Measurements from ENCODE around the gene SH3BP5.
A peak's percentile ranks its signal among the peaks of the same experiment; 100 is the strongest.
"Not testable (repeated sequence)": the region's sequence is repeated elsewhere in the genome, so short reads cannot be mapped to it uniquely, and the experiment has no call there.

Gene SH3BP5

GRCh38 chr3:15356651-15357061 lies 24.3 kb upstream of the SH3BP5 start:
- peak overlapping the region; percentile 89 for H3K27ac Mint-ChIP-seq
- H3K4me3 Mint-ChIP-seq, result peak overlapping the region; percentile 70
- peaks cover 39% of the 10 kb centered on the region for H3K4me1 Mint-ChIP-seq (ENCODE audit: low read depth)
- H3K9me3 Mint-ChIP-seq; DNase-seq (ENCODE audit: low spot score); H3K27me3 Mint-ChIP-seq (ENCODE audit: low read depth); H3K36me3 Mint-ChIP-seq (ENCODE audit: low read depth): not testable (repeated sequence)

GRCh38 chr3:15356176-15356575 lies 23.8 kb upstream of the SH3BP5 start:
- no peaks in the 10 kb centered on the region for H3K27me3 Mint-ChIP-seq (ENCODE audit: low read depth)
- H3K4me1 Mint-ChIP-seq (ENCODE audit: low read depth), result peaks cover 35% of the 10 kb centered on the region
- no peak for DNase-seq (ENCODE audit: low spot score)
- H3K27ac Mint-ChIP-seq, result peak overlapping the region; percentile 89
- H3K4me3 Mint-ChIP-seq, result peak overlapping the region; percentile 70
- H3K9me3 Mint-ChIP-seq, result peaks cover 5% of the 10 kb centered on the region
- peaks cover 4% of the 10 kb centered on the region for H3K36me3 Mint-ChIP-seq (ENCODE audit: low read depth)

GRCh38 chr3:15355086-15355485 lies 22.7 kb upstream of the SH3BP5 start:
- Mint-ChIP-seq H3K9me3 (peaks cover 12% of the 10 kb centered on the region), H3K4me1 (ENCODE audit: low read depth) (peaks cover 28% of the 10 kb centered on the region), H3K27me3 (ENCODE audit: low read depth) (no peaks in the 10 kb centered on the region), H3K36me3 (ENCODE audit: low read depth) (peaks cover 5% of the 10 kb centered on the region), H3K4me3 (no peak overlapping the region), H3K27ac (peak overlapping the region; percentile 39)
- DNase-seq (ENCODE audit: low spot score), result no peak

- Mint-ChIP-seq H3K27ac (no peak overlapping the region), H3K36me3 (ENCODE audit: low read depth) (peaks cover 5% of the 10 kb centered on the region), H3K4me3 (no peak overlapping the region), H3K27me3 (ENCODE audit: low read depth) (no peaks in the 10 kb centered on the region), H3K9me3 (peaks cover 14% of the 10 kb centered on the region), H3K4me1 (ENCODE audit: low read depth) (peaks cover 29% of the 10 kb centered on the region)
- DNase-seq (ENCODE audit: low spot score), result no peak
These were observed 22.1 kb upstream of the SH3BP5 start for GRCh38 chr3:15354485-15354884.

GRCh38 chr3:15350141-15350540 lies 17.8 kb upstream of the SH3BP5 start:
- Mint-ChIP-seq H3K4me3 (no peak overlapping the region), H3K27ac (no peak overlapping the region), H3K9me3 (peaks cover 14% of the 10 kb centered on the region), H3K4me1 (ENCODE audit: low read depth) (peaks cover 34% of the 10 kb centered on the region), H3K36me3 (ENCODE audit: low read depth) (peaks cover 7% of the 10 kb centered on the region), H3K27me3 (ENCODE audit: low read depth) (no peaks in the 10 kb centered on the region)
- no peak for DNase-seq (ENCODE audit: low spot score)

GRCh38 chr3:15349438-15349837 lies 17.1 kb upstream of the SH3BP5 start:
- Mint-ChIP-seq H3K4me1 (ENCODE audit: low read depth) (peaks cover 32% of the 10 kb centered on the region), H3K9me3 (peaks cover 14% of the 10 kb centered on the region)
- DNase-seq (ENCODE audit: low spot score); H3K4me3 Mint-ChIP-seq; H3K27me3 Mint-ChIP-seq (ENCODE audit: low read depth); H3K36me3 Mint-ChIP-seq (ENCODE audit: low read depth); H3K27ac Mint-ChIP-seq: not testable (repeated sequence)

- H3K36me3 Mint-ChIP-seq (ENCODE audit: low read depth), result peaks cover 7% of the 10 kb centered on the region
- H3K4me3 Mint-ChIP-seq, result peak overlapping the region; percentile 26
- peaks cover 32% of the 10 kb centered on the region for H3K4me1 Mint-ChIP-seq (ENCODE audit: low read depth)
- no peak for DNase-seq (ENCODE audit: low spot score)
- H3K27me3 Mint-ChIP-seq (ENCODE audit: low read depth), result peaks cover 8% of the 10 kb centered on the region
- peaks cover 14% of the 10 kb centered on the region for H3K9me3 Mint-ChIP-seq
- H3K27ac Mint-ChIP-seq, result no peak overlapping the region
These were observed 15.9 kb upstream of the SH3BP5 start for GRCh38 chr3:15348246-15348645.

- peaks cover 14% of the 10 kb centered on the region for H3K9me3 Mint-ChIP-seq
- H3K4me3 Mint-ChIP-seq, result peak overlapping the region; percentile 59
- H3K27ac Mint-ChIP-seq, result no peak overlapping the region
- H3K27me3 Mint-ChIP-seq (ENCODE audit: low read depth), result peaks cover 9% of the 10 kb centered on the region
- peaks cover 7% of the 10 kb centered on the region for H3K36me3 Mint-ChIP-seq (ENCODE audit: low read depth)
- no peak for DNase-seq (ENCODE audit: low spot score)
- peaks cover 32% of the 10 kb centered on the region for H3K4me1 Mint-ChIP-seq (ENCODE audit: low read depth)
These were observed 15.3 kb upstream of the SH3BP5 start for GRCh38 chr3:15347737-15348110.

GRCh38 chr3:15347063-15347736 lies 14.8 kb upstream of the SH3BP5 start:
- peak overlapping the region; percentile 59 for H3K4me3 Mint-ChIP-seq
- H3K36me3 Mint-ChIP-seq (ENCODE audit: low read depth), result peaks cover 6% of the 10 kb centered on the region
- H3K27me3 Mint-ChIP-seq (ENCODE audit: low read depth), result peaks cover 11% of the 10 kb centered on the region
- DNase-seq (ENCODE audit: low spot score), result no peak
- H3K27ac Mint-ChIP-seq, result no peak overlapping the region
- peaks cover 32% of the 10 kb centered on the region for H3K4me1 Mint-ChIP-seq (ENCODE audit: low read depth)
- H3K9me3 Mint-ChIP-seq, result peaks cover 14% of the 10 kb centered on the region

GRCh38 chr3:15346516-15346915 lies 14.1 kb upstream of the SH3BP5 start:
- Mint-ChIP-seq H3K27ac (no peak overlapping the region), H3K36me3 (ENCODE audit: low read depth) (peaks cover 5% of the 10 kb centered on the region), H3K4me1 (ENCODE audit: low read depth) (peaks cover 32% of the 10 kb centered on the region), H3K4me3 (peak overlapping the region; percentile 27), H3K9me3 (peaks cover 10% of the 10 kb centered on the region), H3K27me3 (ENCODE audit: low read depth) (peaks cover 15% of the 10 kb centered on the region)
- DNase-seq (ENCODE audit: low spot score), result no peak

GRCh38 chr3:15345608-15346137 lies 13.3 kb upstream of the SH3BP5 start:
- no peak for DNase-seq (ENCODE audit: low spot score)
- Mint-ChIP-seq H3K4me1 (ENCODE audit: low read depth) (peaks cover 32% of the 10 kb centered on the region), H3K36me3 (ENCODE audit: low read depth) (peaks cover 5% of the 10 kb centered on the region), H3K9me3 (peaks cover 8% of the 10 kb centered on the region), H3K27ac (no peak overlapping the region), H3K27me3 (ENCODE audit: low read depth) (peaks cover 15% of the 10 kb centered on the region), H3K4me3 (no peak overlapping the region)

GRCh38 chr3:15345066-15345607 lies 12.8 kb upstream of the SH3BP5 start:
- Mint-ChIP-seq H3K4me1 (ENCODE audit: low read depth) (peaks cover 31% of the 10 kb centered on the region), H3K27me3 (ENCODE audit: low read depth) (peaks cover 15% of the 10 kb centered on the region), H3K27ac (no peak overlapping the region), H3K36me3 (ENCODE audit: low read depth) (peaks cover 4% of the 10 kb centered on the region), H3K9me3 (peaks cover 2% of the 10 kb centered on the region), H3K4me3 (no peak overlapping the region)
- DNase-seq (ENCODE audit: low spot score), result no peak

- H3K4me1 Mint-ChIP-seq (ENCODE audit: low read depth), result peaks cover 32% of the 10 kb centered on the region
- no peak overlapping the region for H3K4me3 Mint-ChIP-seq
- H3K27me3 Mint-ChIP-seq (ENCODE audit: low read depth), result peaks cover 15% of the 10 kb centered on the region
- H3K27ac Mint-ChIP-seq, result no peak overlapping the region
- H3K9me3 Mint-ChIP-seq, result no peaks in the 10 kb centered on the region
- DNase-seq (ENCODE audit: low spot score), result no peak
- peaks cover 4% of the 10 kb centered on the region for H3K36me3 Mint-ChIP-seq (ENCODE audit: low read depth)
These were observed 10.6 kb upstream of the SH3BP5 start for GRCh38 chr3:15342945-15343344.

GRCh38 chr3:15342246-15342645 lies 9.9 kb upstream of the SH3BP5 start:
- peaks cover 26% of the 10 kb centered on the region for H3K4me1 Mint-ChIP-seq (ENCODE audit: low read depth)

More at GRCh38 chr3:15342246-15342645, 9.9 kb upstream of the SH3BP5 start:
- Mint-ChIP-seq H3K4me3 (no peak overlapping the region), H3K27ac (no peak overlapping the region), H3K27me3 (ENCODE audit: low read depth) (peaks cover 15% of the 10 kb centered on the region), H3K36me3 (ENCODE audit: low read depth) (peaks cover 4% of the 10 kb centered on the region), H3K9me3 (no peaks in the 10 kb centered on the region)
- no peak for DNase-seq (ENCODE audit: low spot score)

Measured in T-helper 2 cell treated with Interferon-gamma antibody and Interleukin-4, amounts not matched to agents 5 μg/mL and 100 μg/mL, for 36 hours (primary cell).